AG09319 (cell line): ENCODE results near the gene TIFAB.

Experiments
- DNase-seq: peaks from one replicate; pipeline ENCODE4 v3.0.0-alpha.2; 2010; ENCODE audit warnings: low read depth; ENCODE audit errors: extremely low read depth
- CTCF ChIP-seq: IDR thresholded peaks from 2 replicates; pipeline ENCODE4 v1.5.1; 2011; ENCODE audit warnings: low read depth, mild to moderate bottlenecking, inconsistent platforms, low read length, moderate library complexity

Gene TIFAB

GRCh38 chr5:135445306-135445985 is 6.7 kb downstream of the TIFAB start:
- TF ChIP-seq CTCF: no peak
- DNase-seq: no peak

GRCh38 chr5:135444881-135445280 is 7.3 kb downstream of the TIFAB start:
- no peak for DNase-seq
- TF ChIP-seq CTCF: no peak

- no peak for DNase-seq
- TF ChIP-seq CTCF: no peak
Measured at GRCh38 chr5:135444360-135444759, 7.8 kb downstream of the TIFAB start.

GRCh38 chr5:135443161-135443960 is 8.8 kb downstream of the TIFAB start:
- DNase-seq: no peak
- TF ChIP-seq CTCF: no peak

GRCh38 chr5:135442431-135443160 is 9.6 kb downstream of the TIFAB start:
- no peak for DNase-seq
- no peak for TF ChIP-seq CTCF

- no peak for TF ChIP-seq CTCF
- no peak for DNase-seq
Measured at GRCh38 chr5:135441919-135442318, 10.2 kb downstream of the TIFAB start.
